GM19328 (cell line): ENCODE data around the gene ZNF207.
"Not testable (repeated sequence)": the region's sequence is repeated elsewhere in the genome, so short reads cannot be mapped to it uniquely, and the experiment has no call there.

ENCODE experiments used
- ATAC-seq: cut with Tn5 transposase; IDR thresholded peaks from one replicate; pipeline ENCODE4 v1.9.1; 2021; ENCODE audit warnings: mild to moderate bottlenecking, moderate library complexity; ENCODE audit not compliant: unreplicated experiment

Gene ZNF207

GRCh38 chr17:32333187-32333586 lies 16.8 kb upstream of the ZNF207 start:
- no peak for ATAC-seq

GRCh38 chr17:32335046-32335445 lies 14.9 kb upstream of the ZNF207 start:
- no peak for ATAC-seq

- no peak for ATAC-seq
Measured at GRCh38 chr17:32335687-32336086, 14.3 kb upstream of the ZNF207 start.

GRCh38 chr17:32341141-32341856 lies 8.7 kb upstream of the ZNF207 start:
- peak; percentile 20 for ATAC-seq

GRCh38 chr17:32341857-32342602 lies 7.9 kb upstream of the ZNF207 start, which contains the start of gene C17orf75:
Gene C17orf75, minus strand, starts transcription at chr17:32342173. Its CDS starts 34 bp downstream, at chr17:32342139.
- peak; percentile 66 for ATAC-seq

DNA sequence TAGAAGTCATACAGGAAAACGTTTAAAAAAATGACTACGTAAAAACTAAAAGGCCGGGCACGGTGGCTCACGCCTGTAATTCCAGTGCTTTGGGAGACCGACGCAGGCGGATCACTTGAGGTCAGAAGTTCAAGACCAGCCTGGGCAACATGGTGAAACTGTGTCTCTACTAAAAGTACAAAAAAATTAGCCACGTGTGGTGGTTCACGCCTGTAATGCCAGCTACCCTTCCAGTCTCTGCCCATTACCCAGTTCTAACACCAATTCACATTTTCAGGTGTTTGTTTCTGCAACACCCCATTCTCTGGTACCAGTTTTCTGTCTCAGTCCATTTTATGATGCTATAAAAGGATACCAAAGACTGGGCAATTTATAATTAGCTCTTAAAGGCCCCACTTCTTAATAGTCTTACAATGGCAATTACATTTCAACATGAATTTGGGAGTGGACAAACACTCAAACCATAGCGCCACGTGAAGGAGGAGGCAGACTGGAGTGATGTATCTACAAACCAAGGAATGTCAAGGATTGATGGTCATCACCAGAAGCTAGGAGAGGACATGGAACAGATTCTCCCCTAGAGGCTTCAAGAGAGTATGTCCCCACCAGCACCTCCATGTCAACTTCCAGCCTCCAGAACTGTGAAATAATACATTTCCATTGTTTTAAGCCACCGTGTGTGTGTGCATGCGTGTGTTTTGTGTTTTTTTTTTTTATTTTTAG lies 7.2 kb upstream of the ZNF207 start:
- ATAC-seq = no peak

DNA sequence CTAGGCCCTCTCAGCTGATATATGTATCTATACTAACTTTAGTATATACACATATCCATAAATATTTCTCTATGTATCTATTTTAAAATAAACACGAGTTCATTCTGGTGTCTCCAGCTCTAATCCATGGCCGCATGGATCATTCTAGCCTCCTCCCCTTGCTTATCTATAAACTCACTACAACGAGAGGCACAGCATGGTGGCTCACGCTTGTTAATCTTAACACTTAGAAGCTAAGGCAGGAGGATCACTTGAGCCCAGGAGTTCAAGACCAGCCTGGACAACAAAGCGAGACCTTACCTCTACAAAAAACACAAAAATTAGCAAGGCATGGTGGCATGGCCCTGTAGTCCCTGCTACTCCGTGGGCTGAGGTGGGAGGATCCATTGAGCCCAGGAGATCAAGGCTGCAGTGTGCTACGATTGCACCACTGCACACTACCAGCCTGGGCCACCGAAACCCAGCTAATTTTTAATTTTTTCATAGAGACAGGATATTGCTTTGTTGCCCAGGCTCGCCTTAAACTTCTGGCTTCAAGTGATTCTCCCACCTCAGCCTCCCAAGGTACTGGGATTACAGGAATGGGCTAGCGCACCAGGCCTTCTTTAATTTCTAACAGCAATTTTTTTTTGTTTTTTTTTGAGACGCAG lies 3.9 kb upstream of the ZNF207 start:
- no peak for ATAC-seq

DNA sequence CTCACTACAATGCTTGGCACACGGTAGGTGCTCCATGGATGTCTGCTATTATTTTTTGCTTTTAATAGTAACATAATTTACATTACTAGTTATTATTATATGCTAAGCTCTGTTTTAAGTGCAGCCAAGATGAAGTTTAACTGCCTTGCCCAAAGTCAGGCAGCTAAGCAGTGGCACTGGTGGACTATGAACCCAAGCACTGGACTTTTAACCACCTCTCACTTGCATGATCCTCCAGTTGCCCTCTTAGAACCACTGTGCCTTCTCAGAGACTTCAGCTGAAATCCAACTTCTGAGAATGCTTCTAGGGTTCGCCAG lies 1.5 kb upstream of the ZNF207 start:
- no peak for ATAC-seq

DNA sequence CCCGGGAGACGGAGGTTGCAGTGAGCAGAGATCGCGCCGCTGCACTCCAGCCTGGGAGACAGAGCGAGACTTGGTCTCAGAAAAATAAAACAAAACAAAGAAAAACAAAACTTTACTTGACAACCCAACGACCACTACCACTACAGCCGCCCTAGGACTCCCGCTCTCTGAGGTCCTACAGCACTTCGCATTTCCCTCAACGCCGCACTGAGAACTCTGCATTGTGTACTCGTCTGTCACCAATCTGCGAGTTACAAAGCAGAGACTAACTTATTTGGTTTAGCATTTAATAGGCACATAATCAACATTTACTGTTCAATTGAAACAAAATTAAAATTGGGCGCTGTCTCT lies 479 bp upstream of the ZNF207 start:
- no peak for ATAC-seq

DNA sequence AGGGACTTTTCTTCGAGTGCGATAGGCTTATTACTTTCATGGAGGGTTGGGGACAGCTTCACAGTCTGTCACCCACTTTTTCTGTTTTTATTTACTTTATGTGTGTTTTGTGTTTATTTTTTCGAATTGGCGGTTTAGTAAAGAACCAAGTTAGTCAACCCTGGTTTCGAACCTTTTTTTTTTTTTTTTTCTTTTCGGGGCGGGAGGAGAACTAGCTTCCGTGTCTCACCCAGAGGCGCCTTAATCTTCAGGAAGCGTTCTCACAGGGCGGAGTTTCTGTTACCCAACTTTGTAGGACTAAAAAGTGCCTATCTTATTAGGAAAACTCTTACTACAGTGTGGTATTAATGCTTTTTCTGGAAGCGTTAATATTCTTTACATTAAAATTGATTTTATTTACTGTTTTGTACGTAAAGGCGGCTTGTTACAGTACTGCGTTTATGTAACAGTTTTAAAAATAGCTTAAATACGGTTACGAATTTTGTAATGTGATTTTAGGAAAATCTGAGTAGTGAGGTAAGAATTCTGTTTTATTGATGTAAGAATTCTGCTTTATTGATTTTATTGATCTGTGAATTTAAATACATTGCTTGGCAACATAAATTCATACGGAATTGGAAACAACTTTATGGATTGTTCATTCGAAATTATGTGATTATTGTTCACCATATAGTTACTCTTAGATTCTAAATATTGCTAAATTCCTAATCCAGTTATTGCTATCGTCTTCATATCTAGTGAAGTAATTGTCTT lies 885 bp downstream of the ZNF207 start:
- peak; percentile 25 for ATAC-seq

GRCh38 chr17:32352734-32353133 lies 2.8 kb downstream of the ZNF207 start:
- ATAC-seq = not testable (repeated sequence)

DNA sequence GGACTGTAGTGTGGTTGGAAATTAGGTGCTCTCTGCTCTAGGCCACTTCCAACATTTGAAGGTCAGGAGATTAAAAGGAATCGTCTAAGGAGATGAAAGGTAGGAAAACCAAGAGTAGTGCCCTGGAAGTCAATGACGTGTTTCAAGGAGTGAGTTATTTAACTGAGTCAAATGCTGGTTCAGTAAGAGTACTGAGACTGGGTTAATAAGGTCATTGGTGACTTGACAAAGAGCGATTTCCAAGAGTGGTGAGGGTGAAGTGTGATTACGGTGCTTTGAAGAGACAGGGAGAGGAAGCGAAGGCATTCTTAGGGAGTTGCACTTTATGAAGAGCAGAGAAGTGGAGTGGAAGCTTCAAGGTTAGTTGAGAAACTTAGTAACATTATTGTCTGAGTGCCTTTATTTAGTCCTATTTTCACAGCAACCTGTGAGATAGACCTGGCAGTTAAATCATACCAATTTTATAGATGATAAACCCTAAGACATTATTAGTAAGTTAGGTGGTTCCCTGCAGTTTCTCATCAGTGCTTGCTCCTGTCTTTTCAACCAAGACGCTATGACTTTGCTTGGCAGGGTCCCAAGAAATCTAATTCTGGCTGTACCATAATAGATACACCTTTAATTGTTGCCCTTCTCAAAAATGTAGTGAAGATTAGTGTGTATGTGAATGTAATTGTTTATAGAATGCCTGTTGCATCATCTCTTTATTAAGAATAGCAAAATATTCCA lies 5.9 kb downstream of the ZNF207 start:
- ATAC-seq = no peak

DNA sequence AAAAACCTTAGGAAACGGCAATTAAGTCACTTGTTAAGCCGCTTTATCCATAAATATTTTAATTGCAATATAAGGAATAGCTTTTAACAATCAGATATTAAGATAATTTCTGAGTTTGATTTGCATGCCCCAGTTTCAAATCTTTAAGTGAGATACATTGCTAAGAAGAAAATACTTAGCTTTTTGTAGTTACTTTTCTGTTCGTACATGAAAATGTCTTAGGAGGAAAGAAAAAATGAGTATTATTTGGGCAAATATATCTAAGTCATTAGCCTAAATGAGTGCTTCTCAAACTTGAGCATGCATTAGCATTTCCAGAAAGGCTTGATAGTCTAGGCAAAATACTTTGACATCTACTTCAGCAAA lies 6.4 kb downstream of the ZNF207 start:
- ATAC-seq = no peak

GRCh38 chr17:32356750-32357149 lies 6.8 kb downstream of the ZNF207 start:
- no peak for ATAC-seq

- ATAC-seq = no peak
Measured at GRCh38 chr17:32357615-32358014, 7.7 kb downstream of the ZNF207 start.

DNA sequence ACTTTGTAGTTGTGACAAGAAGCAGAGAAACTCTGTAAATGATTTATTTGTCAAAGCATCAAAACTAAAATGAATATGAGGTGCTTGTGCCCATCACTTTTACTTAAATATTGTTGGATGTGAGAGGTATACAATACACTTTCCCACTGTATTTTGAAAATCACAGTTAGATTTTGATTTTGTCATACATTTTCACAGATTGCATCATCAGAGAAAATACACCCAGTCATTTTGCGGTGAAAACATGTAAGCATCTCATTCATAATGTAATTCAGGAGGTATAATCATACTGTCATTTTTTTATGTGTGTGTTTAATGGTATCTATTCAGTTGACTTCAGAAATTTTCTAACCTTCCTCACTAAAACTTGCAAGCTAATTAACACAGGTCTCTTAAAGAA lies 11.3 kb downstream of the ZNF207 start:
- no peak for ATAC-seq

GRCh38 chr17:32370426-32370825 lies 20.5 kb downstream of the ZNF207 start:
- ATAC-seq = no peak

- ATAC-seq = no peak
Measured at GRCh38 chr17:32382526-32383223, 32.7 kb downstream of the ZNF207 start.

DNA sequence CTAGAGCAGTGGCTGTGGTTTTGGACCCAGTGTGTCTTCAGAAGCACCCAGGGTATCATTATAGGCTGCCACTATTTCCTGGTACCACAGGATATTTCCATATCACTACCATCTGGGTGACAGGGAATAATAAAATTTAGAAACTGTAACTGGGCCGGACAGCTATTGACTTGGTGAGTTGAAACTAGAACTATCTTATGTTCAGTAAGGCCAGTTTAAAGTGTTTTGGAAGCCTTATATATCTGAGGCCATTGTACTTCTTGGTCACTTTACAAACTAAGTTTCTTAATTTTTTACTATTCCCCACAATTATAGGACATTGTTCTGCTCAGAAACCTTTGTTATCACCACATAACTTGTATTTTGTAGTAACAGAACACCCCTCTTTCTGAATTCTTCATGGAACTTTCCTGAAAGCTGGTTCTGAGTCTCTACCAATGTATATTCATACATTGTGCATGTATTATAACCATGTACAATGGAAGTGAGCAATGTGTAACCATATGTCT lies 34.0 kb downstream of the ZNF207 start:
- ATAC-seq = no peak
